Inflammatory macrophage treated with lipopolysaccharide for 4 hours (primary cell): ENCODE data around the gene NRG3.

Experiments
- DNase-seq: peaks from one replicate; pipeline ENCODE4 v3.0.0-alpha.2; 2020

Gene NRG3

GRCh38 chr10:82400841-82401240, 525.8 kb downstream of the NRG3 start:
- no peak for DNase-seq

- no peak for DNase-seq
Measured at GRCh38 chr10:82402906-82403401, 528.0 kb downstream of the NRG3 start.

GRCh38 chr10:82409671-82410070, 534.7 kb downstream of the NRG3 start:
- no peak for DNase-seq

- no peak for DNase-seq
Measured at GRCh38 chr10:82411416-82411815, 536.4 kb downstream of the NRG3 start.

- DNase-seq = no peak
Measured at GRCh38 chr10:82420001-82420400, 545.0 kb downstream of the NRG3 start.

- DNase-seq = no peak
Measured at GRCh38 chr10:82429302-82429701, 554.3 kb downstream of the NRG3 start.

GRCh38 chr10:82438277-82438676, 563.3 kb downstream of the NRG3 start:
- no peak for DNase-seq

GRCh38 chr10:82440775-82441174, 565.8 kb downstream of the NRG3 start:
- no peak for DNase-seq

- DNase-seq = no peak
Measured at GRCh38 chr10:82452046-82452445, 577.1 kb downstream of the NRG3 start.

GRCh38 chr10:82452676-82453075, 577.7 kb downstream of the NRG3 start:
- no peak for DNase-seq

GRCh38 chr10:82453678-82454293, 578.8 kb downstream of the NRG3 start:
- no peak for DNase-seq

GRCh38 chr10:82462910-82463551, 588.0 kb downstream of the NRG3 start:
- DNase-seq = no peak

- no peak for DNase-seq
Measured at GRCh38 chr10:82463614-82464013, 588.6 kb downstream of the NRG3 start.

- DNase-seq = no peak
Measured at GRCh38 chr10:82464191-82464818, 589.3 kb downstream of the NRG3 start.

- no peak for DNase-seq
Measured at GRCh38 chr10:82464966-82465365, 590.0 kb downstream of the NRG3 start.

- DNase-seq = no peak
Measured at GRCh38 chr10:82468453-82468852, 593.5 kb downstream of the NRG3 start.

GRCh38 chr10:82472406-82473335, 597.7 kb downstream of the NRG3 start:
- DNase-seq = no peak

GRCh38 chr10:82477776-82478175, 602.8 kb downstream of the NRG3 start:
- no peak for DNase-seq

GRCh38 chr10:82492647-82493046, 617.7 kb downstream of the NRG3 start:
- DNase-seq = no peak

- DNase-seq = no peak
Measured at GRCh38 chr10:82496114-82496513, 621.1 kb downstream of the NRG3 start.

- DNase-seq = no peak
Measured at GRCh38 chr10:82497439-82497838, 622.4 kb downstream of the NRG3 start.

- DNase-seq = no peak
Measured at GRCh38 chr10:82498976-82499375, 624.0 kb downstream of the NRG3 start.

- DNase-seq = no peak
Measured at GRCh38 chr10:82505009-82505408, 630.0 kb downstream of the NRG3 start.
